HCT116 (cell line): Measurements from ENCODE around the gene ADGRV1. TPM values are rescaled to one million over a fixed set of nuclear protein-coding genes. Genes with fewer than 3 reads are reported as not detected.

ENCODE experiments used
- ATAC-seq: fragments of 200-7000 bp; cut with Tn5 transposase; 2 replicates; pipeline ENCODE4 v1.9.1; 2020; ENCODE audit warnings: mild to moderate bottlenecking, moderate library complexity
- BruUV-seq: library from RNA; stranded (reverse); fragments of 400-500 nt; replicated peaks from 2 replicates; lab custom pipeline; 2021; lab: Mats Ljungman, UMichigan
- CTCF ChIA-PET: fragments of 300-600 bp; sonication (Branson Sonifier 250); formaldehyde crosslinking; loops from one replicate; lab custom pipeline; 2021; ENCODE audit warnings: antibody characterized with exemption; lab: Charles Lee
- POLR2A ChIA-PET: fragments of 300-600, 350-600 bp; sonication (Branson Sonifier 250); formaldehyde crosslinking; loops from one replicate; lab custom pipeline; 2021; ENCODE audit warnings: antibody characterized with exemption; lab: Charles Lee
- RAD21 ChIA-PET, 2 experiments: fragments of 300-600 bp; sonication (Branson Sonifier 250); formaldehyde crosslinking; loops; one replicate each; lab custom pipeline; 2023; ENCODE audit warnings: low total read pairs in 2 of 2; ENCODE audit not compliant: uncharacterized antibody in 2 of 2, unreplicated experiment in 2 of 2, low non-redundant PET in 1 of 2; lab: Charles Lee
- DNase-seq: peaks from one replicate; pipeline ENCODE4 v3.0.0-alpha.2; 2010; ENCODE audit warnings: low read depth, low spot score
- H2AFZ ChIP-seq: fragments of 200-600 bp; shearing (Covaris generic), sonication (generic); 2 replicates; pipeline ENCODE4 v1.6.1; 2017; ENCODE audit warnings: low read depth, mixed run types, mixed read lengths, antibody characterized with exemption, low read length; ENCODE audit not compliant: poor library complexity, severe bottlenecking
- H3K27ac ChIP-seq: 2 replicates; pipeline ENCODE4 v1.5.1; 2012; ENCODE audit warnings: low read depth, low read length
- H3K27me3 ChIP-seq: fragments of 200-600 bp; sonication (generic); 2 replicates; pipeline ENCODE4 v1.6.1; 2016; ENCODE audit warnings: mixed run types, low read length, mixed read lengths; ENCODE audit not compliant: insufficient read depth
- H3K36me3 ChIP-seq, 2 experiments: fragments of 200-500 bp in 1 of 2; fragments of 200-600 bp in 1 of 2; sonication (Bioruptor generic) in 1 of 2; sonication (generic) in 1 of 2; 2 replicates each; pipeline versions ENCODE4 v1.5.1 to v1.6.1; 2014 to 2016; ENCODE audit warnings: low read length in 2 of 2, inconsistent platforms in 1 of 2, mixed read lengths in 1 of 2, mixed run types in 1 of 2; ENCODE audit not compliant: insufficient read depth in 2 of 2, control insufficient read depth in 1 of 2
- H3K4me1 ChIP-seq, 2 experiments: fragments of 200-600 bp in 1 of 2; sonication (generic) in 1 of 2; 2 replicates each; pipeline versions ENCODE4 v1.5.1 to v1.6.1; 2012 to 2017; ENCODE audit warnings: low read length in 2 of 2, inconsistent platforms in 1 of 2, mild to moderate bottlenecking in 1 of 2, mixed read lengths in 1 of 2, mixed run types in 1 of 2, moderate library complexity in 1 of 2; ENCODE audit not compliant: insufficient read depth in 2 of 2, control insufficient read depth in 1 of 2
- H3K4me2 ChIP-seq: fragments of 200-600 bp; sonication (generic); 2 replicates; pipeline ENCODE4 v1.6.1; 2017; ENCODE audit warnings: mixed run types, low read length, mixed read lengths
- H3K4me3 ChIP-seq, 2 experiments: fragments of 200-600 bp in 1 of 2; sonication (generic) in 1 of 2; replicated peaks in 1 of 2; 2 replicates each; pipeline ENCODE4 v1.5.1; 2011 to 2016; ENCODE audit warnings: low read length in 2 of 2, control low read depth in 1 of 2, low read depth in 1 of 2, mild to moderate bottlenecking in 1 of 2, mixed read lengths in 1 of 2, mixed run types in 1 of 2
- H3K79me2 ChIP-seq: fragments of 200-600 bp; sonication (generic); 2 replicates; pipeline ENCODE4 v1.6.1; 2017; ENCODE audit warnings: mild to moderate bottlenecking, mixed run types, low read length, moderate library complexity, mixed read lengths; ENCODE audit not compliant: insufficient read depth
- H3K9ac ChIP-seq: fragments of 200-600 bp; sonication (generic); 2 replicates; pipeline ENCODE4 v1.6.1; 2016; ENCODE audit warnings: low read length, mixed read lengths
- H3K9me2 ChIP-seq: fragments of 200-600 bp; sonication (generic), shearing (Covaris generic); 2 replicates; pipeline ENCODE4 v1.6.1; 2017; ENCODE audit warnings: mixed run types, mild to moderate bottlenecking, moderate library complexity; ENCODE audit not compliant: insufficient read depth
- H3K9me3 ChIP-seq, 2 experiments: fragments of 200-500 bp in 1 of 2; fragments of 200-600 bp in 1 of 2; sonication (Bioruptor generic) in 1 of 2; sonication (generic) in 1 of 2; 2 replicates each; pipeline ENCODE4 v1.6.1; 2014 to 2017; ENCODE audit warnings: low read length in 2 of 2, mixed read lengths in 2 of 2, inconsistent platforms in 1 of 2, low read depth in 1 of 2, mild to moderate bottlenecking in 1 of 2, mixed run types in 1 of 2, moderate library complexity in 1 of 2; ENCODE audit not compliant: control insufficient read depth in 1 of 2, insufficient read depth in 1 of 2
- H4K20me1 ChIP-seq: fragments of 200-600 bp; sonication (generic), shearing (Covaris generic); 2 replicates; pipeline ENCODE4 v1.6.1; 2017; ENCODE audit warnings: mixed run types, mild to moderate bottlenecking, moderate library complexity; ENCODE audit not compliant: insufficient read depth
- ATF3 ChIP-seq: IDR thresholded peaks from 2 replicates; pipeline ENCODE4 v1.6.1; 2012
- CEBPB ChIP-seq: IDR thresholded peaks from 2 replicates; pipeline ENCODE4 v1.6.1; 2012; ENCODE audit warnings: low read depth
- CTCF ChIP-seq, 3 experiments: fragments of 200-600 bp in 1 of 3; sonication (generic) in 1 of 3; IDR thresholded peaks in 2 of 3; conservative IDR thresholded peaks in 1 of 3; 2 replicates each; pipeline ENCODE4 v1.5.1; 2012 to 2017; ENCODE audit warnings: low read depth in 2 of 3, low read length in 2 of 3, antibody characterized with exemption in 1 of 3, borderline replicate concordance in 1 of 3, control low read depth in 1 of 3, mild to moderate bottlenecking in 1 of 3, mixed read lengths in 1 of 3, mixed run types in 1 of 3, moderate library complexity in 1 of 3; ENCODE audit not compliant: insufficient read depth in 1 of 3
- EGR1 ChIP-seq: IDR thresholded peaks from 2 replicates; pipeline ENCODE4 v1.6.1; 2012; ENCODE audit warnings: low read depth
- EZH2phosphoT487 ChIP-seq: fragments of 200-600 bp; IDR thresholded peaks from 2 replicates; pipeline ENCODE4 v1.6.1; 2018; ENCODE audit warnings: antibody characterized with exemption, borderline replicate concordance
- FOSL1 ChIP-seq: IDR thresholded peaks from 2 replicates; pipeline ENCODE4 v1.6.1; 2012; ENCODE audit warnings: low read depth
- JUND ChIP-seq: IDR thresholded peaks from 2 replicates; pipeline ENCODE4 v1.6.1; 2012
- POLR2A ChIP-seq: IDR thresholded peaks from 2 replicates; pipeline ENCODE4 v1.7.0; 2011; ENCODE audit warnings: borderline replicate concordance; ENCODE audit not compliant: insufficient read depth, insufficient read length; ENCODE audit errors: extremely low read depth
- SP1 ChIP-seq: IDR thresholded peaks from 2 replicates; pipeline ENCODE4 v1.6.1; 2012; ENCODE audit warnings: low read depth
- TCF7L2 ChIP-seq: IDR thresholded peaks from 2 replicates; pipeline ENCODE4 v1.7.0; 2011; ENCODE audit warnings: borderline replicate concordance, inconsistent platforms; ENCODE audit not compliant: insufficient read depth, insufficient read length; ENCODE audit errors: extremely low read depth
- ZNF274 ChIP-seq: fragments of 200-500 bp; sonication (Bioruptor generic); IDR thresholded peaks from 2 replicates; pipeline ENCODE4 v1.6.1; 2014; ENCODE audit warnings: mild to moderate bottlenecking, low read depth, low read length, inconsistent platforms
- intact Hi-C: fragments of 100-400 bp; cut with micrococcal nuclease; formaldehyde crosslinking; loops from 2 replicates; pipeline ENCODE4 v1.10.0; 2022
- total RNA-seq: library from RNA; stranded (reverse); gene quantifications from one replicate; pipeline ENCODE4 v1.2.1, GENCODE V29; 2021; ENCODE audit not compliant: unreplicated experiment

Gene ADGRV1
- total RNA-seq, 1 experiment from 2014 or later = 6.0 TPM

- no peaks in the 10 kb centered on the region for H3K9me2 ChIP-seq
- ChIA-PET RAD21 (no interaction called here), CTCF (no interaction called here), POLR2A (no interaction called here)
- ATAC-seq (no peak), DNase-seq (no peak)
- H3K79me2 ChIP-seq = no peaks in the 10 kb centered on the region
- H3K27ac ChIP-seq = no peak overlapping the region
- no peaks in the 10 kb centered on the region for H3K9me3 ChIP-seq
- no peaks in the 10 kb centered on the region for H3K27me3 ChIP-seq
- TF ChIP-seq EZH2phosphoT487 (no peak), POLR2A (no peak), JUND (no peak), TCF7L2 (no peak), CEBPB (no peak), EGR1 (no peak), FOSL1 (no peak), ATF3 (no peak), ZNF274 (no peak), CTCF (IDR thresholded peaks at IDR 0.05 in 2 of 3, conservative IDR thresholded peaks at IDR 0.05 in 1 of 3; ENCODE audit: borderline replicate concordance in 1 of 3, insufficient read depth in 1 of 3, low read depth in 2 of 3, low read length in 2 of 3) (no peak), SP1 (no peak)
- no peak overlapping the region for H3K9ac ChIP-seq
- H2AFZ ChIP-seq = no peak overlapping the region
- no TSS peak for BruUV-seq
- no peaks in the 10 kb centered on the region for H3K36me3 ChIP-seq
- intact Hi-C loops = no loop called here
- H3K4me3 ChIP-seq = no peak overlapping the region
- H4K20me1 ChIP-seq = no peaks in the 10 kb centered on the region
- no peaks in the 10 kb centered on the region for H3K4me1 ChIP-seq
- no peak overlapping the region for H3K4me2 ChIP-seq
Measured at GRCh38 chr5:90997082-90997481, 438.5 kb downstream of the ADGRV1 start.
